MM.1S (cell line): ENCODE results near the gene CENPB.

Experiments
- EZH2 ChIP-seq: fragments of 300-600 bp; sonication (generic); optimal IDR thresholded peaks from 2 replicates; pipeline ENCODE3; 2017; ENCODE audit warnings: low read depth, mild to moderate bottlenecking, antibody characterized with exemption, low read length, mixed read lengths
- EZH2phosphoT487 ChIP-seq: fragments of 300-600 bp; sonication (generic); IDR thresholded peaks from 2 replicates; pipeline ENCODE4 v1.6.1; 2018; ENCODE audit warnings: antibody characterized with exemption, low read length
- TF ChIP-seq, protein P1 (sequence below): fragments of 300-600 bp; sonication (generic); IDR thresholded peaks from 2 replicates; pipeline ENCODE4 v1.5.1; 2016; ENCODE audit warnings: antibody characterized with exemption, low read length, mixed read lengths

GRCh38 chr20:3798373-3798768, 11.8 kb upstream of the CENPB start:
- TF ChIP-seq, protein P1, sequence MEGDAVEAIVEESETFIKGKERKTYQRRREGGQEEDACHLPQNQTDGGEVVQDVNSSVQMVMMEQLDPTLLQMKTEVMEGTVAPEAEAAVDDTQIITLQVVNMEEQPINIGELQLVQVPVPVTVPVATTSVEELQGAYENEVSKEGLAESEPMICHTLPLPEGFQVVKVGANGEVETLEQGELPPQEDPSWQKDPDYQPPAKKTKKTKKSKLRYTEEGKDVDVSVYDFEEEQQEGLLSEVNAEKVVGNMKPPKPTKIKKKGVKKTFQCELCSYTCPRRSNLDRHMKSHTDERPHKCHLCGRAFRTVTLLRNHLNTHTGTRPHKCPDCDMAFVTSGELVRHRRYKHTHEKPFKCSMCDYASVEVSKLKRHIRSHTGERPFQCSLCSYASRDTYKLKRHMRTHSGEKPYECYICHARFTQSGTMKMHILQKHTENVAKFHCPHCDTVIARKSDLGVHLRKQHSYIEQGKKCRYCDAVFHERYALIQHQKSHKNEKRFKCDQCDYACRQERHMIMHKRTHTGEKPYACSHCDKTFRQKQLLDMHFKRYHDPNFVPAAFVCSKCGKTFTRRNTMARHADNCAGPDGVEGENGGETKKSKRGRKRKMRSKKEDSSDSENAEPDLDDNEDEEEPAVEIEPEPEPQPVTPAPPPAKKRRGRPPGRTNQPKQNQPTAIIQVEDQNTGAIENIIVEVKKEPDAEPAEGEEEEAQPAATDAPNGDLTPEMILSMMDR, result no peak
- TF ChIP-seq EZH2 (no peak), EZH2phosphoT487 (no peak)
